Kidney (tissue), 14 donors: Measurements from ENCODE around the gene TUBGCP4. TPM values are rescaled to one million over a fixed set of nuclear protein-coding genes. Genes with fewer than 3 reads are reported as not detected.
"Not testable (repeated sequence)": the region's sequence is repeated elsewhere in the genome, so short reads cannot be mapped to it uniquely, and the experiment has no call there.

Experiments
- DNase-seq, 5 donors: peaks; one replicate each; pipeline ENCODE4 v3.0.0-alpha.2; 2013 to 2020
- FAIRE-seq: peaks from 2 replicates; lab custom pipeline; 2012; peaks lifted over from hg19 to GRCh38; lab: Jason Lieb, UNC
- H3K27ac ChIP-seq, 2 donors: one replicate each; pipeline ENCODE4 v1.7.0; 2013; ENCODE audit warnings: low read depth in 2 of 2, low read length in 2 of 2, inconsistent platforms in 1 of 2
- H3K27me3 ChIP-seq: one replicate; pipeline ENCODE4 v1.7.1; 2013; ENCODE audit warnings: low read length, inconsistent platforms; ENCODE audit not compliant: control insufficient read depth, insufficient read depth
- H3K36me3 ChIP-seq, 3 donors: one replicate each; pipeline versions ENCODE4 v1.7.0 to v1.7.1; 2013; ENCODE audit warnings: low read length in 3 of 3, control low read depth in 1 of 3, inconsistent platforms in 1 of 3; ENCODE audit not compliant: insufficient read depth in 3 of 3, control insufficient read depth in 2 of 3
- H3K4me1 ChIP-seq, 3 donors: one replicate each; pipeline versions ENCODE4 v1.7.0 to v1.7.1; 2013; ENCODE audit warnings: low read length in 3 of 3, inconsistent platforms in 1 of 3, low read depth in 1 of 3; ENCODE audit not compliant: control insufficient read depth in 2 of 3, insufficient read depth in 2 of 3
- H3K4me3 ChIP-seq, 3 donors: one replicate each; pipeline versions ENCODE4 v1.7.0 to v1.8.1; 2013; ENCODE audit warnings: low read length in 3 of 3, control low read depth in 1 of 3, inconsistent platforms in 1 of 3
- H3K9ac ChIP-seq, 3 donors: one replicate each; pipeline versions ENCODE4 v1.7.0 to v1.7.1; 2013; ENCODE audit warnings: low read length in 3 of 3, control low read depth in 1 of 3, inconsistent platforms in 1 of 3
- H3K9me3 ChIP-seq, 3 donors: one replicate each; pipeline versions ENCODE4 v1.7.0 to v1.7.1; 2013; ENCODE audit warnings: low read length in 3 of 3, control low read depth in 1 of 3, inconsistent platforms in 1 of 3; ENCODE audit not compliant: control insufficient read depth in 2 of 3, insufficient read depth in 1 of 3
- CTCF ChIP-seq: IDR thresholded peaks from 3 replicates; pipeline ENCODE4 v1.5.1; 2012; ENCODE audit warnings: mild to moderate bottlenecking, moderate library complexity, borderline replicate concordance; ENCODE audit not compliant: insufficient read depth; ENCODE audit errors: extremely low read depth
- intact Hi-C: fragments of 100-400 bp; cut with DNase I; formaldehyde crosslinking; loops from one replicate; pipeline ENCODE4 v1.11.1; 2022
- polyA plus RNA-seq: library from polyadenylated mRNA; stranded (reverse); fragments of 350-450 nt; fragmentation: Illumina TruSeq; extraction: RNeasy Lipid Tissue Mini Kit (QIAGEN cat#74804); gene quantifications from one replicate; pipeline ENCODE4 v1.2.3, GENCODE V29; 2014; ENCODE audit warnings: low read depth, low replicate concordance; ENCODE audit not compliant: insufficient read depth
- total RNA-seq: library from RNA; stranded (reverse); fragmentation: NEBNext Ultra II Directional; extraction: Animal tissue kit (Norgen Biotek cat#: 25700); gene quantifications from one replicate; pipeline ENCODE4 v1.2.1, GENCODE V29; 2021
- donor health status: control.
- donor health status: control.
- donor health status: control.
- donor health status: control.
- donor health status: control.
- donor health status: DM: yes; HTN: yes; CAD: no.
- donor health status: Normal renal cell carcinoma (clear cell type).

TUBGCP4 gene
- total and polyA plus RNA-seq, 2 donors from 2014 or later: 2.7 to 12.9 TPM

- Histone ChIP-seq H3K27me3 (no peaks in the 10 kb centered on the region), H3K9me3 (no peaks in the 10 kb centered on the region), H3K4me3 (no peak overlapping the region), H3K36me3 (peaks cover 2 to 28% (median 11%) of the 10 kb centered on the region in 3 donors), H3K9ac (no peak overlapping the region), H3K27ac (no peak overlapping the region), H3K4me1 (no peaks in the 10 kb centered on the region)
- intact Hi-C loops: no loop called here
- TF ChIP-seq CTCF: no peak
- DNase-seq (no peak), FAIRE-seq (no peak)
Measured at GRCh38 chr15:43390723-43391122, 19.8 kb downstream of the TUBGCP4 start.

DNA sequence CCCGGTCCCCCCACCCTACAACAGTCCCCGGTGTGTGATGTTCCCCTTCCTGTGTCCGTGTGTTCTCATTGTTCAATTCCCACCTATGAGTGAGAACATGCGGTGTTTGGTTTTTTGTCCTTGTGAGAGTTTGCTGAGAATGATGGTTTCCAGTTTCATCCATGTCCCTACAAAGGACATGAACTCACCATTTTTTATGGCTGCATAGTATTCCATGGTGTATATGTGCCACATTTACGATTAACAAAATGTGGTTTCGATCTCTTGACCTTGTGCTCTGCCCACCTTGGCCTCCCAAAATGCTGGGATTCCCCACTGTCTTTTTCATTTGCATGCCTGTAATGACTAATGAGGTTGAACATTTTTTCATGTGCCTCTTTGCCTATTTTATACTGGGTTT is 22.7 kb downstream of the TUBGCP4 start:
- H3K27me3 ChIP-seq, DNase-seq, intact Hi-C loops, H3K4me1 ChIP-seq, H3K9me3 ChIP-seq, FAIRE-seq, H3K9ac ChIP-seq, H3K4me3 ChIP-seq, H3K27ac ChIP-seq: not testable (repeated sequence)
- H3K36me3 ChIP-seq: peaks cover 4 to 27% (median 21%) of the 10 kb centered on the region in 3 donors

DNA sequence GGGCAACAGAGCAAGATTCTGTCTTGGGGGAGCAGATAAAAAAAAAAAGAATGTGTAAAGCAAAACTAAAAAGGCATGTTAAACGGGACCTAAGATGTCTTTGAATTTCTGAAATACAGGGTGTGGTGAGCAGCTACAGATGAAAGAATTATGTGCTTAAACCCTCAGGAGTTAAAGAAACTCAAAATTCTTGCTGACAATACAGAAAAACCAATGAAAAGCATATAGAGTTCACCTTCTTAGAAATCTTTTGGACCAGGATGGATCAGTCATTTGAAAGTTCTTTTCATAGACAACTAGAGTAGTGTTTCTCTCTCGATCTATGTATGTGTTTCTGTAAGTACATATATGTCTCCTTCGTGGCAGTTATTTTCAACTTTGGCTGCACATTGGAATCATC is 31.4 kb downstream of the TUBGCP4 start:
- H3K27ac ChIP-seq: no peak overlapping the region
- DNase-seq (no peak), FAIRE-seq (no peak)
- no peak overlapping the region for H3K4me3 ChIP-seq
- TF ChIP-seq CTCF: no peak
- peaks cover 0 to 2% (median 0%) of the 10 kb centered on the region in 3 donors for H3K4me1 ChIP-seq
- H3K9me3 ChIP-seq: no peaks in the 10 kb centered on the region
- no peak overlapping the region for H3K9ac ChIP-seq
- H3K27me3 ChIP-seq: no peaks in the 10 kb centered on the region
- peaks cover 4 to 41% (median 34%) of the 10 kb centered on the region in 3 donors for H3K36me3 ChIP-seq
- intact Hi-C loops: no loop called here

GRCh38 chr15:43403616-43404015 is 32.7 kb downstream of the TUBGCP4 start:
- no peaks in the 10 kb centered on the region for H3K9me3 ChIP-seq
- no peaks in the 10 kb centered on the region for H3K27me3 ChIP-seq
- intact Hi-C loops: no loop called here
- peaks cover 0 to 2% (median 0%) of the 10 kb centered on the region in 3 donors for H3K4me1 ChIP-seq
- FAIRE-seq (no peak), DNase-seq (no peak)
- H3K27ac ChIP-seq: no peak overlapping the region
- no peak overlapping the region for H3K9ac ChIP-seq
- H3K36me3 ChIP-seq: peaks cover 5 to 42% (median 41%) of the 10 kb centered on the region in 3 donors
- no peak overlapping the region for H3K4me3 ChIP-seq
- no peak for TF ChIP-seq CTCF
